DMS 273 (cell line): Measurements from ENCODE around the gene TBC1D24.

Experiments used
- DNase-seq: peaks from one replicate; lab custom pipeline; 2025; ENCODE audit not compliant: unreplicated experiment; lab: John Stamatoyannopoulos, UW

The TBC1D24 gene

GRCh38 chr16:2514333-2515179 lies 39.6 kb downstream of the TBC1D24 start:
- DNase-seq, result peak; percentile 46

DNA sequence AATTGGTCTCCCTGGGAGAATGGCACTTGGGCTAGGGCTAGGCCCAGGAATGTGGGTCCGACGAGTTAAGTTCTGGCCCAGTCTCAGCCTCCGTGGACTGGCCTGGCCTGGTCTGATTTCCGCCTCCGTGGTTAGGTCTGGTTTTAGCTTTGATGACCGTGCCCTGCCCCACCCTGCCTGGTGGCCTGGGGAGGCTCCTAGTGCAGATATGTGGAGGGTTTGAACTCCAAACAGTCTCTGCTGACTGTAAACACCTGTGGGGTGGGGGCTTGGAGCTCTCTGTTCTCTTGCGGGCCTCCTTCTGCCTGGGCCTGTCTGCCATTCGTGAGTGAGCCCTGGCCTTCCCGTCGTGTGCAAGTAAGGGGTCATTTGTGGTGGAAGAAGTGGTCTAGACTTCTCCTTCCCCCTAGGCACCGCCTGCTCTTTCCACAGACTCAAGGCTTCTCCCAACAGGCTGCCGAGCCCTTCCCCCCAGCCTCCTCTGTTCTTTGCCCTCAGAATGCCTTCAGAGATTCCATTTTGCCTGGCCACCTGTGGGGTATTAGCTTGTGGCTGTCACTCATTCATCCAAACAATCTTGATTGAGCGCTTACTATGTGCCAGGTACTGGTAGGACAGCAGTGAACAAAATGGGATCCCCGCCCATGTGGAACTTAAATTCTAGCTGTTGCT lies 40.4 kb downstream of the TBC1D24 start:
- DNase-seq, result no peak

- no peak for DNase-seq
Observed at GRCh38 chr16:2516391-2517240, 41.7 kb downstream of the TBC1D24 start.

GRCh38 chr16:2517954-2518605 lies 43.2 kb downstream of the TBC1D24 start:
- no peak for DNase-seq

DNA sequence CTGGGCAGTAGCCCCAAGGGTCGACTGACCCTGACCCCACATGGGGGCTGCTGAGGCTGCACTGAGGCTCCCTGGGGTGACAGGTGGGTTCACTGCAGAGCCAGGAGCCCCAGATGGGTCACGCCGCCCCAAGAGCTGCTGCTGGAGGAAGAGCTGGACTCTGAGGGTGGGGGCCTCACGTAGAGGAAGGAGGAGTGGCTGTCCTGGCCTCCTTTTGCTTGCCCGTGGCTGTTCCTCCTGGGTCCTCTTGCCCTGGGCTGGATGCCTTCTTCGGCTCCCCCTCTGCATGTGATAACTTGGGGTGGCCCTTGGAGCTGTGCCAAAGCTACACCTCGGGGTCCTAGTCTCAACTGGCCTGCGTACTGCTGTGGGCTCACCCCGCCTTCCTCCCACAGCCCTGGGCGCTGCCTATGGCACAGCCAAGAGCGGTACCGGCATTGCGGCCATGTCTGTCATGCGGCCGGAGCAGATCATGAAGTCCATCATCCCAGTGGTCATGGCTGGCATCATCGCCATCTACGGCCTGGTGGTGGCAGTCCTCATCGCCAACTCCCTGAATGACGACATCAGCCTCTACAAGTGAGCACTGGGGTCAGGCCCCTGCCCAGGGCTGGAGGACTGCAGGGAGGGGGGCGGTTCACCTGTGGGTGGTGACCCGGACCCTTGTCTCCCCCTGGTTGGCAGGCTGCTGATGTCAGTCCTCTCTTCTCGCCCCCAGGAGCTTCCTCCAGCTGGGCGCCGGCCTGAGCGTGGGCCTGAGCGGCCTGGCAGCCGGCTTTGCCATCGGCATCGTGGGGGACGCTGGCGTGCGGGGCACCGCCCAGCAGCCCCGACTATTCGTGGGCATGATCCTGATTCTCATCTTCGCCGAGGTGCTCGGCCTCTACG lies 44.1 kb downstream of the TBC1D24 start:
- no peak for DNase-seq

DNA sequence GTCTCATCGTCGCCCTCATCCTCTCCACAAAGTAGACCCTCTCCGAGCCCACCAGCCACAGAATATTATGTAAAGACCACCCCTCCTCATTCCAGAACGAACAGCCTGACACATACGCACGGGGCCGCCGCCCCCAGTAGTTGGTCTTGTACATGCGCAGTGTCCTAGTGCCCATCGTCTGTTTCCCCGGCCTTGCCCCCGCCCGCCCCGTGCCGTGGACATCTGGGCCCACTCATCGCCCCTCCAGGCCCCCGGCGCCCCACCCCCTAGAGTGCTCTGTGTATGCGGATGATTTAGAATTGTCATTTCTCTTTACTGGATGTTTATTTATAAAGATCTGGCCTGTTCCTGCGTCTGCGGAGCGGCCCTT lies 44.8 kb downstream of the TBC1D24 start:
- DNase-seq, result no peak

GRCh38 chr16:2520097-2520783 lies 45.3 kb downstream of the TBC1D24 start, which contains the start of gene AMDHD2:
AMDHD2 (plus strand) TSS chr16:2520371; CDS start chr16:2520459, 88 bp downstream.
- DNase-seq, result peak; percentile 97

DNA sequence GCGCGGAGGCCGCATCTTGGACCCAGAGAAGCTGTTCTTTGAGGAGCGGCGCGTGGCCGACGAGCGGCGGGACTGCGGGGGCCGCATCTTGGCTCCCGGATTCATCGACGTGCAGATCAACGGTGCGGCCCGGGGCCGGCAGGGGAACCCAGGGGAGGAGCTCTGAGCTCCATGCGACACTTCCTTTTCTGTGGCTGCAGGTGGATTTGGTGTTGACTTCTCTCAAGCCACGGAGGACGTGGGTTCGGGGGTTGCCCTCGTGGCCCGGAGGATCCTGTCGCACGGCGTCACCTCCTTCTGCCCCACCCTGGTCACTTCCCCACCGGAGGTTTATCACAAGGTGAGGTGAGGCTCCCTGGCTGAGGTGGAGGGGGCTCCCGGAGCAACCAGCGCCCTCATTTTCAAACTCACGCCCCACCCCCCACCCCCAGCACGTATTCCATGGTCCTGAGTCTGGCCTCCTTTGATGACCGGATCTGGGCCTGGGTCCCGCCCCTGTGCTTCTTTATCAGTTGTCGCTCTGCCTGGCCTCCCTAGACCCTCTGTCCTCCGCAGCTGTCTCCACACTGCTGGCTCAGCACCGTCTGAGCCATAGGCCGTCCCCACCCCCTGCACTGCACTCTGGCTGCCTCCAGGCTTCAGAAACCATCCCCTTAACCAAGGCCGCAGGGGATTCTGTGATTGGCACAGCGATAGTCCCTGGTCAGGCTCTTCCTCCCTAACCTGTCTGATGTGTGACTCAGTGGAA lies 46.0 kb downstream of the TBC1D24 start:
- peak; percentile 45 for DNase-seq

- no peak for DNase-seq
Observed at GRCh38 chr16:2523801-2524231, 48.9 kb downstream of the TBC1D24 start.

DNA sequence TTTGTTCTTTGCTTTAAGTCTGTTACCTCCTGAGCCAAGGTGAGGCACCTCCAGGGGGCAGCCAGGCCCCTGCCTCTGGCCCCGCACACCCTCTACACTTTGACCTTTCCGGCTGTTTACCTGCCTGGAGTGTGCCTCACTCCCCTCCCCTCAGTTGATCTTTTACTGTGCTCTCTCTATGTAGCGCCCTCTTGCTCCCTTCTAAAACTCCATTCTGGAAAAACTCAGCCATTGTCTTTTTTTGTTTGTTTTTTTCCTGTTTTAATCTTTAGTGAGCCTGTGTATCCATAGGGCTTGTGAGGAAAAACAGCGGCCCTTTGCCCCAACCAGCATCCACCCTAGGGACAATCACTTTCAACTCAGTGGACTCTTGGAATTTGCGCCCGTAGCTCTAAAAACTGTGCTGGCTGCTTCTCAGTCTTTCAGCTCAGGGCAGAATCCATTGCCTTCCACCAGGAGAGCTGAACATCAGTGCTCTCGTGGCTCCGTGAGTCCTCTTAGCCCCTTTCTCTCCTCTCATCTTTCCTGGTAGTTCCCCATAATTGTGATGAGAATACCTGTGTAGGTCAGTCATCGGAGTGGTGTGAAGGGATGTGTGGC lies 49.5 kb downstream of the TBC1D24 start:
- no peak for DNase-seq

- no peak for DNase-seq
Observed at GRCh38 chr16:2526135-2526534, 51.2 kb downstream of the TBC1D24 start.

- DNase-seq, result no peak
Observed at GRCh38 chr16:2527071-2527783, 52.3 kb downstream of the TBC1D24 start.

GRCh38 chr16:2527784-2528100 lies 52.8 kb downstream of the TBC1D24 start:
- DNase-seq, result no peak

DNA sequence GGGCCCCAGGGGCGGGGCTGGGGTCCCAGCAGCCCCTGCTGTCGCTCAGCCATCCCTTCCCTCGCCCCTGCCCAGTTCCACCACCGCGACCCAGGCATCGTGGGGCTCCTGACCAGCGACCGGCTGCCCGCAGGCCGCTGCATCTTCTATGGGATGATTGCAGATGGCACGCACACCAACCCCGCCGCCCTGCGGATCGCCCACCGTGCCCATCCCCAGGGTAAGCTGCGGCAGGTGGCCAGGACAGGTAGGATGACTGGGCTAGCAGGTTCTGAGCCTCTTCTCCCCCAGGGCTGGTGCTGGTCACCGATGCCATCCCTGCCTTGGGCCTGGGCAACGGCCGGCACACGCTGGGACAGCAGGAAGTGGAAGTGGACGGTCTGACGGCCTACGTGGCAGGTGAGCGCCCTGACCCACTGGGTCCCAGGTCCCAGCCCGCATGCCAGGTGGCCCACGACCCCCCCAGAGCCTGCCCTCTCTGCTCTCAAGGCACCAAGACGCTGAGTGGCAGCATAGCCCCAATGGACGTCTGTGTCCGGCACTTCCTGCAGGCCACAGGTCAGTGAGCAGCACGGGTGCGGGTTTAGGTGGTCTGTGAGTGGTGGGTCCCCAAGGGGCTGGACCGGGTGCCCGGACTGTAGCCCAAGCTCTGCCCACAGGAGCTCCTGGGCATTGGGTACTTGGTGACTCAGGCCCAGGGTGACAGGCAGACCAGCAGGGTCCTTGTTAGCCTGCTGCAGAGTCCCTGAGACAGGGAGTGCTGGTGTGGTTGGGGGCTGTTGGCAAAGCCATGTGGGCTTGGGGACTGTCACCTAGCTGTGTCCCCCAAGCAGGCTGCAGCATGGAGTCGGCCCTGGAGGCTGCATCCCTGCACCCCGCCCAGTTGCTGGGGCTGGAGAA lies 53.5 kb downstream of the TBC1D24 start:
- no peak for DNase-seq

GRCh38 chr16:2529061-2529931 lies 54.4 kb downstream of the TBC1D24 start:
- peak; percentile 68 for DNase-seq
